ENCODE measurements around the gene MOAP1.

Gene MOAP1

DNA sequence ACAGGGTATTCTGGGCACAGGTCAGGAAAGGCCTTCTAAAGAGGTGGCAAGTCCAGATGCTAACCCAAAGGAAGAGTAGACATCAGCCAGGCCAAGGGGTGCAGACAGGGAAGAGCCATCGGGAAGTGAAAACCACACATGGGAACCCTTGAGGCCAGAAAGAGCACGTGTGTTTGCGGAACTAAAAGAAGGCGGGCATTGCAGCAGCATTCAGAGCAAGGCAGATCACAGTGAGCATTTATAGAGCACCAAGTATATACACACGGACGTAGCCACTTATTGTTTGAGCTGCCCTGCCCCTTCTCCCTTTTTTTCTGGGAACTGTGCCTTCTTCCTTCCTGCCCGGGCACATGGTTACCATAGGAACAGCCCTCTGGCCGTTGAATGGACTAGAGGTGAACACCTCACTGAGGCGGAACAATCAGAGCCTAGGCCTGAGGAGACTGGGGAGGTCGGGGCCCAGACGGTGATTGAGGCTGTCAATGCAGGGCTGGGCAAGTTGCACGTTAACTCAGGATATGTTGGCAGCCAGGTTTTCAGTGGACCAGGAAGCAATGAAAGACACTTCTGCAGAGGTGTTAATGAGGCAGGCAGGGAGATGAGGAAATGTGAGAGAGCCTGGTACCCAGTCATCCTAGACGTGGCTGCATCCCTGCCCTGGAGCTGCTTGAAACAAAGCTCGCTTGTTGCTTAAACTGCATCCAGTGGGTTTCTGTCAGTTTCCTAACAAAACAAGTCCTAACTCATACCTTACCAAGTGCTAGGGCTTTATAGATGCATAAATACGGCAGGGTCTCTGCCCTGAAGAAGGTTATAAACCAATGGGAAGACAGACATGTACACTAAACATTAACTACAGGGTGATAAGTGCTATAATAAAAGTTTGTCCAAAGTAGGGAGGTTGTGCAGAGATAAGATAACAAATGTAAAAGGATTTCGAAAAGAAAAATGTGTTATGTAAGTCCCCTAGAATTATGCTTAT lies 34.2 kb downstream of the MOAP1 start:
- in situ Hi-C loops (cut with HindIII; ENCODE audit: low sequenced_read_pairs) = no loop called here

DNA sequence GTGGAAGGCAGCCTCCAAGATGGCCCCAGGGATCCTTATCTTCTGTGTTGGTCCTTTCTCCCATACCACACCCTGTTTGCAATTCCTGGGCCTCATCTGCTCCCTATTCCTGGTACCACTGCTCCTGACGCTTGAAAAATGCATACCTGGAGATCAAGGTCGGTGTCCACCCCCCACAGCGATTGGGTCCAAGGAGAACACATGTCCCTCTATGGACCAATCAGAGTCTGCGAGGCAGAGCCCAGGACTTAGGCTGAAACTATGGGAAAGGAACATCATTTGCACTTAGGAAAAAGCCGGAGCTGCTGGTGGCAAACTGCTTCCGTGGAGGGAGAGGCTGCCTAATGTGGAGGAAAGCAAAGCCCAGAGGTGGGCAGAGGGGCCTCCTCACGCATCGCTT lies 35.7 kb downstream of the MOAP1 start:
- in situ Hi-C loops (cut with HindIII; ENCODE audit: low sequenced_read_pairs) = loop anchor here (25.0 kb wide), 1 partner anchor 312 kb away; no protein-coding TSS in a partner anchor

DNA sequence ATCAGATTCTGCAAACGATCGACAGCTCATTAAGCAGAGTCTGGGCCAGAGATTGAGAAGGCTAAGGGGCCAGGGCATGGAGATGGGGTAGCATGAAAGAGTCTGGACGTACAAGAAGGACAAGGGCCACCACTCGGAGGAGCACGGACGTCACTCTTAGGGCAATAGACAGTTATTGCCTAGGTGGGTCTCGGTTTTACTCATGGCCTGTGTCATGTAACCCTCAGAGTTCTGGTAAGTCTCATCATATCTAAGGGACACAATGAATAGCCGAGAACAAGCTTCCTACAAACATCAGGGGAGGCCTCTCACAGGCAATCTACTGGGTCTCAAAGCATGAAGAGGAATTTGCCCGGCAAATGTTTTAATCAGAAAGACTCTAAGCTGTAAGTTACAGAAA lies 38.6 kb downstream of the MOAP1 start:
- in situ Hi-C loops (cut with HindIII; ENCODE audit: low sequenced_read_pairs) = loop anchor here (25.0 kb wide), 1 partner anchor 309 kb away; no protein-coding TSS in a partner anchor

DNA sequence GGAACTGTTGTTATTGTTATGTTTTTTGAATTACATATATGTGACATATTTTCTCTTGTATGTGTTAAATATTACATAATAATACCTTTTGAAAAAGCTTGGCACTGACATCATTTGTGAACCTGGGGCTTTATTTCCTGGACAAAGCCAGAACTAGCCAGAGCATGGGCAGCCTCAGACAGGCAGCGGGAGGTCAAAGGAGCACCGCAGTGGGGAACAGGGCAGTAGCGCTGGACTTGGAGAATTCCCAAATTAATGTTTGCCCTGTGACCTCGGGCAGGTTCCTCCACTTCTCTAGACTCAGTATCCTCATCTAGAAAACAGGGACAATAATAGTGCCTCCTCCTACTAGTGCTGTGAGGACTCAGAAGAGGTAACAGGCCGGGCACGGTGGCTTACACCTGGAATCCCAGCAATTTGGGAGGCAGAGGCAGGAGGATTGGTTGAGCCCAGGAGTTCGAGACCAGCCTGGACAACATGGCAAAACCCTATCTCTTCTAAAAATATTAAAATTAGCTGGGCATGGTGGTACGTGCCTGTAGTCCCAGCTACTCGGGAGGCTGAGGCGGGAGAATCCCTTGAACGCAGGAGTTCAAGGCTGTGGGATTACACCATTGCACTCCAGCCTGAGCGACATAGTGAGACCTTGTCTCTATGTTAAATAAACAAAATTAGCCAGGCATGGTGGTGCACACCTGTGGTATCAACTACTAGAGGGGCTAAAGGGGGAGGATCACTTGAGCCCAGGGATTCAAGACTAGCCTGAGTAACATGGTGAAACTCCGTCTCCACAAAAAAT lies 41.6 kb downstream of the MOAP1 start:
- in situ Hi-C loops (cut with HindIII; ENCODE audit: low sequenced_read_pairs) = loop anchor here (5.0 to 25.0 kb wide), 2 partner anchors 101 to 306 kb away; no protein-coding TSS in a partner anchor

DNA sequence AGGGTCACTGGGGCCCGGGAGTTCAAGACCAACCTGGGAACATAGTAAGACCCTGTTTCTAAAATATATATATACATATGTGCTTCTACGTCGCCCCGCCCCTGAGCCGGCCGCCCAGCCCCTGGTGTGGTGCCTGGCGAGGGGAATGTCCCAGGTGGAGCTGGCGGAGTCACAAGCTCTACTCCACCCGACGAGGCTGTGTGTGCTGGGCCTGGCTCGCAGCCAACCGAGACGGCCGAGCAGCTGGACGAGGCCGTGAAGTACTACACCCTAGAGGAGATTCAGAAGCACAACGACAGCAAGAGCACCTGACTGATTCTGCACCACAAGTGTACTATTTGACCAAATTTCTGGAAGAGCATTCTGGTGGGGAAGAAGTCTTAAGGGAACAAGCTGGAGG lies 46.8 kb downstream of the MOAP1 start:
- in situ Hi-C loops (cut with HindIII; ENCODE audit: low sequenced_read_pairs) = loop anchor here (5.0 to 25.0 kb wide), 2 partner anchors 41 to 301 kb away; no protein-coding TSS in a partner anchor

DNA sequence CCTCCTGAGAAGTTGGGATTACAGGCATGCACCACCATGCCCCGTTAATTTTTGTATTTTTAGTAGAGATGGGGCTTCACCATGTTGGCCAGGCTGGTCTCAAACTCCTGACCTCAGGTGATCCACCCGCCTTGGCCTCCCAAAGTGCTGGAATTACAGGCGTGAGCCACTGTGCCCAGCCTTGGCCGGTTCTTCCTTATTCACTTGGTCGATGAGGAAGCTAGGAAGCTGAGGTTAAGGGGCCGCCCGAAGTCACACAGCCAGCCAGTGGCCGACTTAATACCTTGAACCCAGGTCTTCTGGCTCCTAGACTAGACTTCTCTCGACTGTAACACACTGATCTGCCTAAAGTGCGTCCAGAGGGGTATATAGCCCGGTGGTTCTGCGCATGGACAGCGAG lies 48.2 kb downstream of the MOAP1 start:
- in situ Hi-C loops (cut with HindIII; ENCODE audit: low sequenced_read_pairs) = loop anchor here (5.0 to 25.0 kb wide), 2 partner anchors 39 to 299 kb away; no protein-coding TSS in a partner anchor

DNA sequence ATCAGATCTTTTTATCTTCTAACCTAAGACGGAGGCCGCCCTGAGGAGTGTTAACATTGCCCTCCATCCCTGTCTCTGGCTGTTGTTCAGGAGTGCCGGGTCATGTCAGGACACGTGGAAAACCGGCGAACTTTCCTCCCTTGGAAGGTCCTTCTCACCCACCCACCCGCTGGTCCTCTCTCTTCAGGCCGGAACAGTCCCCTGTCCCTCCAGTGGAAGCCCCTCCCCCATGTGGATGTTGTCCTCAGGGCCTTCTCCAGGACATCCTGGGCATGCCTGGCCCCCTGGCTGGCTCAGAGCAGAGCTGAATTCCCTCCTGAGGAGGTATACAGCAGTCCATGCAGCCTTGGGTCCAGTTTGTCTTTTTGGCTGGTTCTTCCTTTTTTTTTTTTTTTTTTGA lies 48.7 kb downstream of the MOAP1 start:
- in situ Hi-C loops (cut with HindIII; ENCODE audit: low sequenced_read_pairs) = loop anchor here (5.0 to 25.0 kb wide), 2 partner anchors 39 to 299 kb away; no protein-coding TSS in a partner anchor

DNA sequence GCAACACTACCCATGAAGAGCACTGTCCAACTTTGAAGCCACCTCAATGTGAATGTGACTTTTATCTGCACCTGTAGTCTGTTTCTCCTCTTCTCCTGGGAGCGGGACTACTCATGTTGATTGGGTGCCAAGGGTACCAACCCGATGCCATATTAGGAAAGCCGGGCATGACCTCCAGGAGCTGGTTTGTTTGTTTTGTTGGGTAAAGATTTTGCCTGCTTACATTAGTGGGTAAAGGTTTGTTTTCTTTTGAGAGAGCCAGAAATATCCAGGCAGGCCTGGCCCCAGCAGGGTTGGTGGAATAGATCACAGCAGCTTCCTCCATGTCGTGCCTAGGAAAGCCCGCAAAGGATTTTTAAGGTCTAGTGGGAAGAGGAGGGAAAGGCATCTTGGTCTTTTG lies 49.3 kb downstream of the MOAP1 start:
- in situ Hi-C loops (cut with HindIII; ENCODE audit: low sequenced_read_pairs) = loop anchor here (5.0 to 25.0 kb wide), 2 partner anchors 38 to 298 kb away; no protein-coding TSS in a partner anchor

DNA sequence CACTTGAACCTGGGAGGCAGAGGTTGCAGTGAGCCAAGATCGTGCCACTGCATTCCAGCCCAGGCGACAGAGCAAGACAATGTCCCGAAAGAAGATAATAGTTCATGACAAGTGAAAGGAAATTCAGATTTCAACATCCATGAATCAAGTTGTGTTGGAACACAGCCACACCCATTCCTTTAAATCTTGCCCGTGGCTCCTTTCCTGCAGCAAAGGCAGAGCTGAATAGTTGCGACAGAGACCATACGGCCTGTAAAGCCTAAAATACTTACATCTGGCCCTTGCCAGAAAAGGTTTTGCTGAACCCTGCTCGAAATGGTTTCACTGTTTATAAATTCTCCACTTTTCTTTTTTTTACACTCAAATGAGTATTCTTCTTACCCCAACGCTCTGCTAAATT lies 51.2 kb downstream of the MOAP1 start:
- in situ Hi-C loops (cut with HindIII; ENCODE audit: low sequenced_read_pairs) = loop anchor here (25.0 kb wide), 1 partner anchor 296 kb away; no protein-coding TSS in a partner anchor

DNA sequence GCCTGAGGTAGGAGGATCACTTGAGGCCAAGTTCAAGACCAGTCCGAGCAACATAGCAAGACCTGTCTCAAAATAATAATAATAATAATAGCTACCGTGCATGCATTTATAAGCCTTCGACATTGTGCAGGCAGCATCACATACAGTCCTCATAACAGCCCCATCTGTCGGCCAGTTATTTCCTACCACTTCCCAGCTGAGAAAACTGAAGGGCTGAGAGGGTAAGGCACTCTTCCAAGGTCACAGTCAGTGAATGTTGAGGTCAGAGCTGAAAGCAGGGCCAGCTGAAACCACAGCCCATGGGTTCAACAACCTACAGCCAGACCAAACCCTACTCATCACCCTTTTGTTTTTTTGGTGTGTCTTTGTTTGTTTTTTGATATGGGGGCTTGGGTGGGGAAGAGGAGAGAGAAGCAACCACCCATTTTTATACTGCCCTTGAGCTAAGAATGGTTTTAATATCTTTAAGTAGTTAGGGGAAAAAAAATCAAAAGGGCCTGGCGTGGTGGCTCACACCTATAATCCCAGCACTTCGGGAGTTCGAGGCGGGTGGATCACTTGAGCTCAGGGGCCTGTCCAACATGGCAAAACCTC lies 52.1 kb downstream of the MOAP1 start:
- in situ Hi-C loops (cut with HindIII; ENCODE audit: low sequenced_read_pairs) = loop anchor here (25.0 kb wide), 1 partner anchor 295 kb away; no protein-coding TSS in a partner anchor
